K562 (cell line): Measurements from ENCODE around the gene CDC42BPB. TPM values are rescaled to one million over a fixed set of nuclear protein-coding genes. Genes with fewer than 3 reads are reported as not detected.

Experiments
- ATAC-seq: fragments of 200-7000 bp; cut with Tn5 transposase; 3 replicates; pipeline ENCODE4 v1.9.1; 2020; ENCODE audit warnings: moderate library complexity
- BruUV-seq: library from RNA; stranded (reverse); fragments of 400-500 nt; replicated peaks from 2 replicates; lab custom pipeline; 2021; lab: Mats Ljungman, UMichigan
- CTCF ChIA-PET: fragments of 300-600 bp; formaldehyde crosslinking; extraction: SDS; loops from one replicate; lab custom pipeline; 2021; ENCODE audit warnings: low intra/inter-chr PET ratio; lab: Yijun Ruan, JAX
- POLR2A ChIA-PET: fragments of 300-600, 350-650 bp; sonication (Branson Sonifier 250); formaldehyde crosslinking; extraction: SDS; loops from one replicate; lab custom pipeline; 2021; ENCODE audit warnings: antibody characterized with exemption, inconsistent platforms; lab: Yijun Ruan, JAX
- DNase-seq, 4 experiments: peaks; one replicate each; pipeline versions ENCODE4 v3.0.0 to v3.0.0-alpha.2; 2011 to 2018; ENCODE audit warnings: low spot score in 3 of 4, mixed read lengths in 3 of 4; ENCODE audit errors: extremely low read depth in 1 of 4
- FAIRE-seq: peaks from 2 replicates; lab custom pipeline; 2011; peaks lifted over from hg19 to GRCh38; lab: Jason Lieb, UNC
- H2AFZ ChIP-seq: 2 replicates; pipeline ENCODE4 v1.6.0; 2011; ENCODE audit warnings: low read depth, low read length, control low read depth, inconsistent platforms
- H3K27ac ChIP-seq: fragments of 200-600 bp; 3 replicates; pipeline ENCODE4 v1.8.0; 2011; ENCODE audit warnings: low read depth, mild to moderate bottlenecking, control low read depth, inconsistent platforms, low read length, moderate library complexity, mixed read lengths; ENCODE audit errors: extremely low read depth
- H3K27me3 ChIP-seq, 2 experiments: fragments of 300-600 bp in 1 of 2; 2 replicates in 1 of 2; 3 replicates in 1 of 2; pipeline versions ENCODE4 v1.6.0 to v1.8.0; 2011; ENCODE audit warnings: inconsistent platforms in 2 of 2, low read length in 2 of 2, mild to moderate bottlenecking in 1 of 2, mixed read lengths in 1 of 2, moderate library complexity in 1 of 2; ENCODE audit not compliant: control insufficient read depth in 2 of 2, insufficient read depth in 2 of 2
- H3K36me3 ChIP-seq: fragments of 300-600 bp; 3 replicates; pipeline ENCODE4 v1.8.0; 2011; ENCODE audit warnings: mild to moderate bottlenecking, low read length, inconsistent platforms; ENCODE audit not compliant: control insufficient read depth, insufficient read depth
- H3K4me1 ChIP-seq, 2 experiments: fragments of 200-600 bp in 1 of 2; replicated peaks in 1 of 2; 2 replicates in 1 of 2; 3 replicates in 1 of 2; pipeline versions ENCODE4 v1.5.1 to v1.8.0; 2011; ENCODE audit warnings: inconsistent platforms in 2 of 2, low read length in 2 of 2, mild to moderate bottlenecking in 1 of 2, mixed read lengths in 1 of 2, moderate library complexity in 1 of 2; ENCODE audit not compliant: control insufficient read depth in 2 of 2, insufficient read depth in 2 of 2
- H3K4me2 ChIP-seq: 2 replicates; pipeline ENCODE4 v1.6.1; 2011; ENCODE audit warnings: low read length, control low read depth, inconsistent platforms, mixed read lengths; ENCODE audit not compliant: insufficient read depth
- H3K4me3 ChIP-seq: fragments of 200-600 bp; sonication (generic), shearing (Covaris generic); 2 replicates; pipeline ENCODE4 v1.5.1; 2016; ENCODE audit warnings: control low read depth, inconsistent platforms
- H3K79me2 ChIP-seq: fragments of 200-600 bp; 3 replicates; pipeline ENCODE4 v1.8.0; 2011; ENCODE audit warnings: low read length, inconsistent platforms; ENCODE audit not compliant: control insufficient read depth, insufficient read depth
- H3K9ac ChIP-seq, 2 experiments: 2 replicates each; pipeline versions ENCODE4 v1.6.0 to v1.6.1; 2011; ENCODE audit warnings: low read depth in 2 of 2, low read length in 2 of 2, control low read depth in 1 of 2, inconsistent platforms in 1 of 2, mild to moderate bottlenecking in 1 of 2, mixed read lengths in 1 of 2; ENCODE audit not compliant: insufficient read depth in 1 of 2
- H3K9me1 ChIP-seq: one replicate; pipeline ENCODE4 v1.6.0; 2011; ENCODE audit warnings: inconsistent platforms, mild to moderate bottlenecking, low read length, moderate library complexity; ENCODE audit not compliant: control insufficient read depth, insufficient read depth
- H3K9me3 ChIP-seq: replicated peaks from 2 replicates; pipeline ENCODE4 v1.5.1; 2011; ENCODE audit warnings: low read depth, low read length, inconsistent platforms; ENCODE audit not compliant: control insufficient read depth, insufficient read depth
- H4K20me1 ChIP-seq: replicated peaks from 2 replicates; pipeline ENCODE4 v1.6.1; 2011; ENCODE audit warnings: low read length, inconsistent platforms, mixed read lengths; ENCODE audit not compliant: control insufficient read depth, insufficient read depth
- ELF2 ChIP-seq: fragments of 250-450 bp; sonication (Bioruptor Pico); IDR thresholded peaks from 2 replicates; pipeline ENCODE4 v1.5.0; 2021; ENCODE audit warnings: mild to moderate bottlenecking
- ERF ChIP-seq: fragments of 450-650 bp; formaldehyde crosslinking; IDR thresholded peaks from 2 replicates; pipeline ENCODE4 v1.4.0; 2020; ENCODE audit warnings: mild to moderate bottlenecking, mixed read lengths
- SMAD2 ChIP-seq: fragments of 150-350 bp; IDR thresholded peaks from 2 replicates; pipeline ENCODE4 v1.6.1; 2014; ENCODE audit warnings: low read depth, mild to moderate bottlenecking, low read length
- SRSF1 ChIP-seq: fragments of 200-400 bp; formaldehyde crosslinking; IDR thresholded peaks from 2 replicates; pipeline ENCODE4 v1.6.1; 2017; ENCODE audit warnings: mild to moderate bottlenecking, low read depth, low read length, moderate library complexity
- SRSF3 ChIP-seq: fragments of 200-400 bp; formaldehyde crosslinking; IDR thresholded peaks from 2 replicates; pipeline ENCODE4 v1.6.1; 2016; ENCODE audit warnings: mild to moderate bottlenecking, low read length, moderate library complexity; ENCODE audit not compliant: insufficient read depth
- SRSF7 ChIP-seq: fragments of 200-400 bp; formaldehyde crosslinking; optimal IDR thresholded peaks from 2 replicates; pipeline ENCODE3; 2017; ENCODE audit warnings: mild to moderate bottlenecking, low read depth, low read length
- TEAD1 ChIP-seq, 2 experiments: fragments of 450-650 bp in 1 of 2; sonication (generic) in 1 of 2; formaldehyde crosslinking; IDR thresholded peaks; 2 replicates each; pipeline versions ENCODE4 v1.4.0 to v1.8.0; 2020 to 2022; ENCODE audit warnings: mild to moderate bottlenecking in 2 of 2, missing genetic modification reagents in 1 of 2
- TGIF2 ChIP-seq: sonication (generic); formaldehyde crosslinking; IDR thresholded peaks from 2 replicates; pipeline ENCODE4 v1.8.1; 2022; ENCODE audit warnings: mild to moderate bottlenecking, missing genetic modification reagents, moderate library complexity
- ZC3H8 ChIP-seq: fragments of 450-650 bp; IDR thresholded peaks from 2 replicates; pipeline ENCODE4 v1.6.1; 2017
- ZNF785 ChIP-seq: fragments of 250-450 bp; sonication (Bioruptor Pico); IDR thresholded peaks from 2 replicates; pipeline ENCODE4 v1.4.0; 2020; ENCODE audit warnings: mild to moderate bottlenecking
- WGBS: fragments of 100-300 bp; shearing (Covaris generic); methylation state at CpG from one replicate; pipeline ENCODE4 v1.1.6; 2016; ENCODE audit warnings: low coverage, mixed read lengths; ENCODE audit not compliant: insufficient coverage; ENCODE audit errors: missing lambda C conversion rate; 5-methylcytosine and 5-hydroxymethylcytosine counted together
- in situ Hi-C: fragments of 300-500 bp; cut with MboI; formaldehyde crosslinking; loops from 4 replicates; pipeline ENCODE4 v1.15.0; 2018; ENCODE audit warnings: inconsistent platforms, mixed read lengths
- intact Hi-C: fragments of 100-400 bp; cut with micrococcal nuclease; formaldehyde crosslinking; loops from 2 replicates; pipeline ENCODE4 v1.14.2; 2022
- polyA plus RNA-seq, 8 experiments: library from polyadenylated mRNA; depleted of rRNA in 4 of 8; stranded (reverse) in 5 of 8; unstranded in 3 of 8; fragments of >200 nt; fragmentation: Nextera tagmentation in 2 of 8; fragmentation: Illumina TruSeq in 1 of 8; extraction: Ambion mirVana in 2 of 8; extraction: Trizol in 1 of 8; gene quantifications; 2 replicates each; pipeline versions ENCODE4 v1.2.1 to v1.2.3, GENCODE V29; 2011 to 2014; ENCODE audit warnings: inconsistent platforms in 1 of 8, missing spikeins in 1 of 8
- total RNA-seq, 7 experiments: library from RNA; depleted of rRNA in 6 of 7; stranded (reverse); fragments of >200 nt in 6 of 7; fragmentation: Illumina TruSeq in 2 of 7; extraction: Trizol in 2 of 7; gene quantifications; 2 replicates each; pipeline versions ENCODE4 v1.2.1 to v1.2.3, GENCODE V29; 2011 to 2021; ENCODE audit warnings: low replicate concordance in 1 of 7
- TF ChIP-seq, protein P1 (sequence below): fragments of 450-650 bp; IDR thresholded peaks from 2 replicates; pipeline ENCODE4 v1.6.1; 2016; ENCODE audit warnings: low read depth, mild to moderate bottlenecking, moderate library complexity
- TF ChIP-seq, protein P2 (sequence below): fragments of 450-650 bp; IDR thresholded peaks from 2 replicates; pipeline ENCODE4 v1.6.1; 2017; ENCODE audit warnings: antibody characterized with exemption
- TF ChIP-seq, protein P3 (sequence below): fragments of 250-450 bp; sonication (Bioruptor Pico); IDR thresholded peaks from 2 replicates; pipeline ENCODE4 v1.9.0; 2021; ENCODE audit warnings: mild to moderate bottlenecking, inconsistent platforms
- TF ChIP-seq, protein P4 (sequence below): fragments of 250-450 bp; sonication (Bioruptor Pico); IDR thresholded peaks from 2 replicates; pipeline ENCODE4 v1.5.0; 2020; ENCODE audit warnings: mild to moderate bottlenecking
- TF ChIP-seq, protein P5 (sequence below): fragments of 250-450 bp; sonication (Bioruptor Pico); IDR thresholded peaks from 2 replicates; pipeline ENCODE4 v1.4.0; 2020; ENCODE audit warnings: mild to moderate bottlenecking, moderate library complexity

The CDC42BPB gene
- total and polyA plus RNA-seq, 9 of the 15 experiments (the other 6 are each of a cell fraction or from before 2014, with no cell fraction given): 0.07 to 24.3 (median 12.6) TPM

DNA sequence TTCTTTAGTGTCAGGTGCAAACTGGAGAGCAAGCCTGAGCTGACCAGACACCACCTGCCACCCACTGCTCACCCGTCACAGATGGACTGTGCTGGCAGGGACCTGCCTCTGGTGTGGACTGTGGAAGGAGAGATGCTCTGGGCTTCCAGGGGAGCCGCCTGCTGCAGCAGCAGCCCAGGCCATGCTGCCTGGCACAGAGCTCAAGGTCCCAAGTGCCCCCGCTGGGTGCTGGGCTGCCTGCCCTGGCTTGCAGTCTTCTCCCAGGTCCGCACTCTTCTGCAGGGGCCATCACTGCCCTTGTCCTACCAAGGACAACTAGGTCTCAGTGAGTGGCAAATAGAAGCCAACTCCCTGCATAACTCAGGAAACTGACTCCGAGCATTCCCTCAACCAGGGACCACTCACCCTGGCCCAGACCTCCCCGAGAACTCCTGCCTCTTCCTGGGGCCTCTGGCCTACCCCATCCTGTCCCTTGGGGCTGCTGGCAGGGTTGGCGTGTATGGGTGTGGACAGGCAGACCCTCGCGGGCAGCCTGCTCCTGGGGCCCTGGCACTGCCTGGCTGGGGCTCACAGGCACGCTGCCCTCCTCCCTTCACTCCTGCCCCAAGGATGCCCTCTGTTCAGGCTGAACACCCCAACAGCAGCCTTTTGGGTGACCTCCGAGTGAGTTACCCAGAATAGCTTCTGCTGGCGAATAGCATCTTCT lies 125.6 kb downstream of the CDC42BPB start:
- H3K9me1 ChIP-seq: no peaks in the 10 kb centered on the region
- H3K79me2 ChIP-seq: no peaks in the 10 kb centered on the region
- no TSS peak for BruUV-seq
- H3K27ac ChIP-seq: no peak overlapping the region
- ChIA-PET CTCF (no interaction called here), POLR2A (no interaction called here)
- intact Hi-C loops (no loop called here), in situ Hi-C loops (no loop called here)
- peaks cover 6% of the 10 kb centered on the region; the same call in 1 of the 3 replicates for H3K36me3 ChIP-seq
- FAIRE-seq (no peak), DNase-seq (no peak), ATAC-seq (no peak)
- no peaks in the 10 kb centered on the region for H3K27me3 ChIP-seq
- no peak overlapping the region for H2AFZ ChIP-seq
- H3K4me3 ChIP-seq: no peak overlapping the region
- no peaks in the 10 kb centered on the region for H4K20me1 ChIP-seq
- H3K9me3 ChIP-seq: no peaks in the 10 kb centered on the region
- no peak overlapping the region for H3K9ac ChIP-seq
- 79% methylated on average over 8 of the region's 12 CpGs for WGBS
- no peak overlapping the region for H3K4me2 ChIP-seq
- peaks cover 0 to 21% of the 10 kb centered on the region in 2 experiments; a peak in 2 of 5 replicates for H3K4me1 ChIP-seq
- TF ChIP-seq ZNF785 (CRISPR knock-in tag) (no peak), ERF (CRISPR knock-in tag) (no peak), SMAD2 (no peak), SRSF1 (no peak), TEAD1 (CRISPR knock-in tag; IDR thresholded peaks at IDR 0.05) (no peak), SRSF7 (no peak), ZC3H8 (no peak), ELF2 (CRISPR knock-in tag) (no peak), TGIF2 (CRISPR knock-in tag) (no peak), SRSF3 (no peak)
- TF ChIP-seq, protein P1, sequence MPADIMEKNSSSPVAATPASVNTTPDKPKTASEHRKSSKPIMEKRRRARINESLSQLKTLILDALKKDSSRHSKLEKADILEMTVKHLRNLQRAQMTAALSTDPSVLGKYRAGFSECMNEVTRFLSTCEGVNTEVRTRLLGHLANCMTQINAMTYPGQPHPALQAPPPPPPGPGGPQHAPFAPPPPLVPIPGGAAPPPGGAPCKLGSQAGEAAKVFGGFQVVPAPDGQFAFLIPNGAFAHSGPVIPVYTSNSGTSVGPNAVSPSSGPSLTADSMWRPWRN: no peak
- TF ChIP-seq, protein P2, sequence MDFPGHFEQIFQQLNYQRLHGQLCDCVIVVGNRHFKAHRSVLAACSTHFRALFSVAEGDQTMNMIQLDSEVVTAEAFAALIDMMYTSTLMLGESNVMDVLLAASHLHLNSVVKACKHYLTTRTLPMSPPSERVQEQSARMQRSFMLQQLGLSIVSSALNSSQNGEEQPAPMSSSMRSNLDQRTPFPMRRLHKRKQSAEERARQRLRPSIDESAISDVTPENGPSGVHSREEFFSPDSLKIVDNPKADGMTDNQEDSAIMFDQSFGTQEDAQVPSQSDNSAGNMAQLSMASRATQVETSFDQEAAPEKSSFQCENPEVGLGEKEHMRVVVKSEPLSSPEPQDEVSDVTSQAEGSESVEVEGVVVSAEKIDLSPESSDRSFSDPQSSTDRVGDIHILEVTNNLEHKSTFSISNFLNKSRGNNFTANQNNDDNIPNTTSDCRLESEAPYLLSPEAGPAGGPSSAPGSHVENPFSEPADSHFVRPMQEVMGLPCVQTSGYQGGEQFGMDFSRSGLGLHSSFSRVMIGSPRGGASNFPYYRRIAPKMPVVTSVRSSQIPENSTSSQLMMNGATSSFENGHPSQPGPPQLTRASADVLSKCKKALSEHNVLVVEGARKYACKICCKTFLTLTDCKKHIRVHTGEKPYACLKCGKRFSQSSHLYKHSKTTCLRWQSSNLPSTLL: no peak
- TF ChIP-seq, protein P3, sequence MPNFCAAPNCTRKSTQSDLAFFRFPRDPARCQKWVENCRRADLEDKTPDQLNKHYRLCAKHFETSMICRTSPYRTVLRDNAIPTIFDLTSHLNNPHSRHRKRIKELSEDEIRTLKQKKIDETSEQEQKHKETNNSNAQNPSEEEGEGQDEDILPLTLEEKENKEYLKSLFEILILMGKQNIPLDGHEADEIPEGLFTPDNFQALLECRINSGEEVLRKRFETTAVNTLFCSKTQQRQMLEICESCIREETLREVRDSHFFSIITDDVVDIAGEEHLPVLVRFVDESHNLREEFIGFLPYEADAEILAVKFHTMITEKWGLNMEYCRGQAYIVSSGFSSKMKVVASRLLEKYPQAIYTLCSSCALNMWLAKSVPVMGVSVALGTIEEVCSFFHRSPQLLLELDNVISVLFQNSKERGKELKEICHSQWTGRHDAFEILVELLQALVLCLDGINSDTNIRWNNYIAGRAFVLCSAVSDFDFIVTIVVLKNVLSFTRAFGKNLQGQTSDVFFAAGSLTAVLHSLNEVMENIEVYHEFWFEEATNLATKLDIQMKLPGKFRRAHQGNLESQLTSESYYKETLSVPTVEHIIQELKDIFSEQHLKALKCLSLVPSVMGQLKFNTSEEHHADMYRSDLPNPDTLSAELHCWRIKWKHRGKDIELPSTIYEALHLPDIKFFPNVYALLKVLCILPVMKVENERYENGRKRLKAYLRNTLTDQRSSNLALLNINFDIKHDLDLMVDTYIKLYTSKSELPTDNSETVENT (CRISPR knock-in tag): no peak
- TF ChIP-seq, protein P4, sequence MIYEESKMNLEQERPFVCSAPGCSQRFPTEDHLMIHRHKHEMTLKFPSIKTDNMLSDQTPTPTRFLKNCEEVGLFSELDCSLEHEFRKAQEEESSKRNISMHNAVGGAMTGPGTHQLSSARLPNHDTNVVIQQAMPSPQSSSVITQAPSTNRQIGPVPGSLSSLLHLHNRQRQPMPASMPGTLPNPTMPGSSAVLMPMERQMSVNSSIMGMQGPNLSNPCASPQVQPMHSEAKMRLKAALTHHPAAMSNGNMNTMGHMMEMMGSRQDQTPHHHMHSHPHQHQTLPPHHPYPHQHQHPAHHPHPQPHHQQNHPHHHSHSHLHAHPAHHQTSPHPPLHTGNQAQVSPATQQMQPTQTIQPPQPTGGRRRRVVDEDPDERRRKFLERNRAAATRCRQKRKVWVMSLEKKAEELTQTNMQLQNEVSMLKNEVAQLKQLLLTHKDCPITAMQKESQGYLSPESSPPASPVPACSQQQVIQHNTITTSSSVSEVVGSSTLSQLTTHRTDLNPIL (CRISPR knock-in tag): no peak
- TF ChIP-seq, protein P5, sequence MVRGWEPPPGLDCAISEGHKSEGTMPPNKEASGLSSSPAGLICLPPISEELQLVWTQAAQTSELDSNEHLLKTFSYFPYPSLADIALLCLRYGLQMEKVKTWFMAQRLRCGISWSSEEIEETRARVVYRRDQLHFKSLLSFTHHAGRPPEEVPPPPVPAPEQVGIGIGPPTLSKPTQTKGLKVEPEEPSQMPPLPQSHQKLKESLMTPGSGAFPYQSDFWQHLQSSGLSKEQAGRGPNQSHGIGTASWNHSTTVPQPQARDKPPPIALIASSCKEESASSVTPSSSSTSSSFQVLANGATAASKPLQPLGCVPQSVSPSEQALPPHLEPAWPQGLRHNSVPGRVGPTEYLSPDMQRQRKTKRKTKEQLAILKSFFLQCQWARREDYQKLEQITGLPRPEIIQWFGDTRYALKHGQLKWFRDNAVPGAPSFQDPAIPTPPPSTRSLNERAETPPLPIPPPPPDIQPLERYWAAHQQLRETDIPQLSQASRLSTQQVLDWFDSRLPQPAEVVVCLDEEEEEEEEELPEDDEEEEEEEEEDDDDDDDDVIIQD (CRISPR knock-in tag): no peak
